K562 (cell line): ENCODE results near the gene CBX8.

Experiments
- CBX8 ChIP-seq: fragments of 200-600 bp; sonication (generic); IDR thresholded peaks from 2 replicates; pipeline ENCODE4 v1.6.1; 2012; ENCODE audit warnings: borderline replicate concordance, mixed run types, low read depth, mild to moderate bottlenecking, moderate library complexity, mixed read lengths, low read length, control low read depth, inconsistent platforms; ENCODE audit not compliant: poor library complexity, severe bottlenecking; ENCODE audit errors: extremely low read depth
- CTCF ChIP-seq, 3 experiments: IDR thresholded peaks in 2 of 3; conservative IDR thresholded peaks in 1 of 3; 2 replicates each; pipeline ENCODE4 v1.5.1; 2011 to 2012; ENCODE audit warnings: low read length in 3 of 3, mild to moderate bottlenecking in 3 of 3, control low read depth in 2 of 3, improper control_type of control experiment in 1 of 3, inconsistent platforms in 1 of 3, low read depth in 1 of 3, mixed read lengths in 1 of 3, moderate library complexity in 1 of 3; ENCODE audit not compliant: insufficient read depth in 2 of 3
- E2F4 ChIP-seq: sonication (generic); formaldehyde crosslinking; IDR thresholded peaks from 2 replicates; pipeline ENCODE4 v1.8.0; 2022; ENCODE audit warnings: mild to moderate bottlenecking, low read depth, missing genetic modification reagents
- GABPA ChIP-seq: fragments of 200-800 bp; sonication (Bioruptor generic); conservative IDR thresholded peaks from 2 replicates; pipeline ENCODE4 v1.6.1; 2016; ENCODE audit warnings: low read depth, missing genetic modification characterization, missing compliant biosample characterization
- JUNB ChIP-seq: fragments of 450-650 bp; formaldehyde crosslinking; conservative IDR thresholded peaks from 2 replicates; pipeline ENCODE4 v1.4.0; 2020; ENCODE audit warnings: mild to moderate bottlenecking
- PHF21A ChIP-seq: fragments of 450-650 bp; IDR thresholded peaks from 2 replicates; pipeline ENCODE4 v1.6.1; 2017; ENCODE audit warnings: low read depth, borderline replicate concordance
- SP1 ChIP-seq: sonication (generic); formaldehyde crosslinking; IDR thresholded peaks from 2 replicates; pipeline ENCODE4 v1.8.1; 2022; ENCODE audit warnings: mild to moderate bottlenecking, missing genetic modification reagents
- TAF15 ChIP-seq: fragments of 200-400 bp; formaldehyde crosslinking; IDR thresholded peaks from 2 replicates; pipeline ENCODE4 v1.6.1; 2017; ENCODE audit warnings: mild to moderate bottlenecking, low read depth, low read length, moderate library complexity
- TSHZ1 ChIP-seq: fragments of 250-450 bp; sonication (Bioruptor Pico); IDR thresholded peaks from 2 replicates; pipeline ENCODE4 v1.4.0; 2020; ENCODE audit warnings: mild to moderate bottlenecking, moderate library complexity
- YY1 ChIP-seq, 3 experiments: IDR thresholded peaks; 2 replicates each; pipeline ENCODE4 v1.6.1; 2011; ENCODE audit warnings: low read length in 2 of 3, mild to moderate bottlenecking in 2 of 3, moderate library complexity in 2 of 3, borderline replicate concordance in 1 of 3, control low read depth in 1 of 3, low read depth in 1 of 3; ENCODE audit not compliant: insufficient read depth in 3 of 3, insufficient replicate concordance in 2 of 3, control insufficient read depth in 1 of 3, insufficient read length in 1 of 3; ENCODE audit errors: extremely low read depth in 1 of 3
- ZNF121 ChIP-seq: sonication (generic); formaldehyde crosslinking; conservative IDR thresholded peaks from 2 replicates; pipeline ENCODE4 v1.8.0; 2022; ENCODE audit warnings: missing genetic modification reagents
- ZNF384 ChIP-seq: IDR thresholded peaks from 2 replicates; pipeline ENCODE4 v1.6.1; 2012; ENCODE audit warnings: low read depth, low read length, improper control_type of control experiment
- ZNF695 ChIP-seq: fragments of 450-650 bp; formaldehyde crosslinking; IDR thresholded peaks from 2 replicates; pipeline ENCODE4 v1.4.0; 2020; ENCODE audit warnings: mild to moderate bottlenecking, moderate library complexity
- ZNF830 ChIP-seq: fragments of 250-450 bp; sonication (Bioruptor Pico); IDR thresholded peaks from 2 replicates; pipeline ENCODE4 v1.5.0; 2021; ENCODE audit warnings: mild to moderate bottlenecking

- TF ChIP-seq ZNF121 (CRISPR knock-in tag) (no peak), ZNF384 (no peak), CBX8 (no peak), CTCF (IDR thresholded peaks at IDR 0.05 in 2 of 3, conservative IDR thresholded peaks at IDR 0.05 in 1 of 3; ENCODE audit: insufficient read depth in 2 of 3, low read depth in 1 of 3, low read length in 3 of 3) (peak in 2 of 3 experiments; percentile 16 to 25; a peak in 2 of 6 replicates), TSHZ1 (CRISPR knock-in tag) (no peak), ZNF695 (CRISPR knock-in tag) (no peak), JUNB (CRISPR knock-in tag) (no peak), E2F4 (CRISPR knock-in tag) (no peak), SP1 (no peak), ZNF830 (CRISPR knock-in tag) (no peak), TAF15 (no peak), PHF21A (no peak), YY1 (IDR thresholded peaks at IDR 0.05; ENCODE audit: borderline replicate concordance in 1 of 3, control insufficient read depth in 1 of 3, extremely low read depth in 1 of 3, insufficient read depth in 3 of 3, insufficient read length in 1 of 3, insufficient replicate concordance in 2 of 3, low read depth in 1 of 3, low read length in 2 of 3) (no peak), GABPA (no peak)
Measured at GRCh38 chr17:79835470-79835899, 38.6 kb upstream of the CBX8 start.
